Measurements from ENCODE around the gene PDE4D.

DNA sequence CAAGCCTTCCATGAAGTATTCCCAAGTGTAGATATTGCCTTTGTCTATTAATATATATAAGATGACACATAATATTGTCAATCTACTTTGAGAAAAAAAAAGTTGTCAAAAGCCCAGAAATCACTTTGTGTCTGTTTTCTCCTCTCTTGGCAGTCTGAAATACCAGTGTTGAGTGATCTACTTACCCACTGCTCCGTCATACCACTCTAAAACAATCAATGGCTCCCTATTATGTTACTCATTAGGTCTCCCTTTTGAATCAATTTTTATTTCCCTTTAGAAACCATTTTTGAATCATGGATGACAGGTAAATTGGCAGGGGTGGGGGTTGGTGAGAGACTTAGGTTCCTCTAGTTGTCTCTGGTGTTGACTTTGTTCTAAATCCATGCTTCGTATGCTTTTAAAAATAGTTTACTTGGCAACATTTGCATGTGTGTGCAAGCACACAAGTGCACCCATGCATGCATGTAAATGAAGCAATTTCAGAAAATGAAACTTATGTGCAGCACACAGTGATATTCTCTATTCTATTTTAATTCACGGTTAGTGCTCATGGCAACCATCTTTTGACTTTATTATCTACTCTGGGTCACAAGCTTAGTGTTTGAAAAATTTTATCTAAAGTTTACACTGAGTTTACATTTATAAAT lies 931.8 kb downstream of the PDE4D start:
- TF ChIP-seq, protein P1, sequence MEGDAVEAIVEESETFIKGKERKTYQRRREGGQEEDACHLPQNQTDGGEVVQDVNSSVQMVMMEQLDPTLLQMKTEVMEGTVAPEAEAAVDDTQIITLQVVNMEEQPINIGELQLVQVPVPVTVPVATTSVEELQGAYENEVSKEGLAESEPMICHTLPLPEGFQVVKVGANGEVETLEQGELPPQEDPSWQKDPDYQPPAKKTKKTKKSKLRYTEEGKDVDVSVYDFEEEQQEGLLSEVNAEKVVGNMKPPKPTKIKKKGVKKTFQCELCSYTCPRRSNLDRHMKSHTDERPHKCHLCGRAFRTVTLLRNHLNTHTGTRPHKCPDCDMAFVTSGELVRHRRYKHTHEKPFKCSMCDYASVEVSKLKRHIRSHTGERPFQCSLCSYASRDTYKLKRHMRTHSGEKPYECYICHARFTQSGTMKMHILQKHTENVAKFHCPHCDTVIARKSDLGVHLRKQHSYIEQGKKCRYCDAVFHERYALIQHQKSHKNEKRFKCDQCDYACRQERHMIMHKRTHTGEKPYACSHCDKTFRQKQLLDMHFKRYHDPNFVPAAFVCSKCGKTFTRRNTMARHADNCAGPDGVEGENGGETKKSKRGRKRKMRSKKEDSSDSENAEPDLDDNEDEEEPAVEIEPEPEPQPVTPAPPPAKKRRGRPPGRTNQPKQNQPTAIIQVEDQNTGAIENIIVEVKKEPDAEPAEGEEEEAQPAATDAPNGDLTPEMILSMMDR (IDR thresholded peaks at IDR 0.05): no peak
- no peak for TF ChIP-seq POLR2A (IDR thresholded peaks at IDR 0.05)

All from heart left ventricle (tissue), 13 donors.